Neuronal stem cell (in vitro differentiated cells): ENCODE data around the gene FAR1.

ENCODE experiments used
- DNase-seq: peaks from one replicate; pipeline ENCODE4 v3.0.0-alpha.2; 2013; ENCODE audit warnings: low spot score
- H2AFZ ChIP-seq: one replicate; pipeline ENCODE4 v1.6.1; 2013; ENCODE audit warnings: mild to moderate bottlenecking, low read length, inconsistent platforms
- H2AK5ac ChIP-seq: 2 replicates; pipeline ENCODE4 v1.6.1; 2013; ENCODE audit warnings: low read depth, mild to moderate bottlenecking, inconsistent platforms, low read length, moderate library complexity, mixed read lengths
- H2BK120ac ChIP-seq: 2 replicates; pipeline ENCODE4 v1.6.1; 2013; ENCODE audit warnings: low read depth, mild to moderate bottlenecking, inconsistent platforms, low read length, moderate library complexity, mixed read lengths
- H2BK12ac ChIP-seq: one replicate; pipeline ENCODE4 v1.6.1; 2013; ENCODE audit warnings: low read length, inconsistent platforms
- H2BK15ac ChIP-seq: 2 replicates; pipeline ENCODE4 v1.6.1; 2013; ENCODE audit warnings: mild to moderate bottlenecking, low read length, inconsistent platforms, mixed read lengths
- H2BK5ac ChIP-seq: one replicate; pipeline ENCODE4 v1.6.1; 2013; ENCODE audit warnings: inconsistent platforms, mild to moderate bottlenecking, low read length, moderate library complexity
- H3K14ac ChIP-seq: one replicate; pipeline ENCODE4 v1.6.1; 2013; ENCODE audit warnings: low read length, inconsistent platforms
- H3K18ac ChIP-seq: 2 replicates; pipeline ENCODE4 v1.6.1; 2013; ENCODE audit warnings: low read length, inconsistent platforms
- H3K23ac ChIP-seq: 2 replicates; pipeline ENCODE4 v1.6.1; 2013; ENCODE audit warnings: low read depth, mild to moderate bottlenecking, mixed read lengths, low read length, inconsistent platforms; ENCODE audit not compliant: poor library complexity
- H3K27ac ChIP-seq: replicated peaks from 3 replicates; pipeline ENCODE4 v1.5.1; 2013; ENCODE audit warnings: low read length, inconsistent platforms
- H3K27me3 ChIP-seq, 3 experiments: 2 replicates each; pipeline ENCODE4 v1.6.1; 2013; ENCODE audit warnings: low read length in 3 of 3, mild to moderate bottlenecking in 2 of 3, inconsistent platforms in 1 of 3, low read depth in 1 of 3, mixed read lengths in 1 of 3, moderate library complexity in 1 of 3; ENCODE audit not compliant: control insufficient read depth in 3 of 3, insufficient read depth in 3 of 3
- H3K36me3 ChIP-seq, 2 donors: replicated peaks in 1 of 2; 2 replicates each; pipeline ENCODE4 v1.6.1; 2013; ENCODE audit warnings: low read length in 2 of 2; ENCODE audit not compliant: control insufficient read depth in 2 of 2, insufficient read depth in 2 of 2
- H3K4ac ChIP-seq: 2 replicates; pipeline ENCODE4 v1.6.1; 2013; ENCODE audit warnings: inconsistent platforms, mild to moderate bottlenecking, low read length, moderate library complexity
- H3K4me1 ChIP-seq, 2 donors: 1 replicate in 1 of 2; 2 replicates in 1 of 2; pipeline ENCODE4 v1.6.1; 2013; ENCODE audit warnings: low read length in 2 of 2, low read depth in 1 of 2; ENCODE audit not compliant: control insufficient read depth in 2 of 2, insufficient read depth in 1 of 2
- H3K4me2 ChIP-seq: one replicate; pipeline ENCODE4 v1.6.1; 2013; ENCODE audit warnings: mild to moderate bottlenecking, low read length, inconsistent platforms; ENCODE audit not compliant: insufficient read depth, poor library complexity, severe bottlenecking
- H3K4me3 ChIP-seq, 2 donors: 2 replicates each; pipeline ENCODE4 v1.5.1; 2013; ENCODE audit warnings: low read length in 2 of 2, mild to moderate bottlenecking in 2 of 2, inconsistent platforms in 1 of 2, moderate library complexity in 1 of 2
- H3K79me1 ChIP-seq: one replicate; pipeline ENCODE4 v1.6.1; 2013; ENCODE audit warnings: low read depth, mild to moderate bottlenecking, inconsistent platforms, low read length, moderate library complexity
- H3K9ac ChIP-seq: one replicate; pipeline ENCODE4 v1.6.1; 2013; ENCODE audit warnings: mild to moderate bottlenecking, low read depth, low read length, inconsistent platforms; ENCODE audit not compliant: poor library complexity
- H3K9me3 ChIP-seq, 2 donors: replicated peaks in 1 of 2; 2 replicates each; pipeline versions ENCODE3 to v1.6.1; 2013; ENCODE audit warnings: low read length in 2 of 2, mild to moderate bottlenecking in 2 of 2, inconsistent platforms in 1 of 2, low read depth in 1 of 2, mixed read lengths in 1 of 2, moderate library complexity in 1 of 2; ENCODE audit not compliant: control insufficient read depth in 2 of 2, insufficient read depth in 1 of 2
- H4K8ac ChIP-seq: one replicate; pipeline ENCODE4 v1.6.1; 2013; ENCODE audit warnings: low read depth, mild to moderate bottlenecking, inconsistent platforms, low read length, moderate library complexity
- H4K91ac ChIP-seq: one replicate; pipeline ENCODE4 v1.6.1; 2013; ENCODE audit warnings: low read length, low read depth, mild to moderate bottlenecking, inconsistent platforms; ENCODE audit not compliant: poor library complexity
- WGBS, 2 donors: extraction: QIAGEN DNeasy Blood & Tissue Kit; methylation state at CpG; one replicate each; pipeline ENCODE4 v1.1.7; 2013; ENCODE audit warnings: missing lambda C conversion rate in 2 of 2, mixed read lengths in 1 of 2; ENCODE audit not compliant: insufficient read length in 2 of 2, insufficient replicate concordance in 1 of 2; ENCODE audit errors: extremely low coverage in 2 of 2; 5-methylcytosine and 5-hydroxymethylcytosine counted together

FAR1 gene

GRCh38 chr11:13775471-13775870, 107.0 kb downstream of the FAR1 start:
- no peak overlapping the region for H3K4ac ChIP-seq
- H3K27ac ChIP-seq, result no peak overlapping the region
- no peak overlapping the region for H2AFZ ChIP-seq
- no peak overlapping the region for H2BK15ac ChIP-seq
- H3K18ac ChIP-seq, result no peak overlapping the region
- no peak overlapping the region for H3K4me2 ChIP-seq
- WGBS, 2 donors, result no CpG with 5 or more reads among the region's 1 CpG
- peaks cover 0 to 6% of the 10 kb centered on the region in 2 donors for H3K4me1 ChIP-seq
- no peak overlapping the region for H2BK5ac ChIP-seq
- no peak overlapping the region for H2BK12ac ChIP-seq
- no peak overlapping the region for H2AK5ac ChIP-seq
- H3K36me3 ChIP-seq, result no peaks in the 10 kb centered on the region
- no peaks in the 10 kb centered on the region for H3K9me3 ChIP-seq
- H4K91ac ChIP-seq, result no peak overlapping the region
- no peak for DNase-seq
- H3K14ac ChIP-seq, result no peak overlapping the region
- H4K8ac ChIP-seq, result no peak overlapping the region
- no peak overlapping the region for H3K4me3 ChIP-seq
- no peaks in the 10 kb centered on the region for H3K79me1 ChIP-seq
- no peak overlapping the region for H3K9ac ChIP-seq
- H3K27me3 ChIP-seq, result no peaks in the 10 kb centered on the region
- H3K23ac ChIP-seq, result no peak overlapping the region
- no peak overlapping the region for H2BK120ac ChIP-seq

DNA sequence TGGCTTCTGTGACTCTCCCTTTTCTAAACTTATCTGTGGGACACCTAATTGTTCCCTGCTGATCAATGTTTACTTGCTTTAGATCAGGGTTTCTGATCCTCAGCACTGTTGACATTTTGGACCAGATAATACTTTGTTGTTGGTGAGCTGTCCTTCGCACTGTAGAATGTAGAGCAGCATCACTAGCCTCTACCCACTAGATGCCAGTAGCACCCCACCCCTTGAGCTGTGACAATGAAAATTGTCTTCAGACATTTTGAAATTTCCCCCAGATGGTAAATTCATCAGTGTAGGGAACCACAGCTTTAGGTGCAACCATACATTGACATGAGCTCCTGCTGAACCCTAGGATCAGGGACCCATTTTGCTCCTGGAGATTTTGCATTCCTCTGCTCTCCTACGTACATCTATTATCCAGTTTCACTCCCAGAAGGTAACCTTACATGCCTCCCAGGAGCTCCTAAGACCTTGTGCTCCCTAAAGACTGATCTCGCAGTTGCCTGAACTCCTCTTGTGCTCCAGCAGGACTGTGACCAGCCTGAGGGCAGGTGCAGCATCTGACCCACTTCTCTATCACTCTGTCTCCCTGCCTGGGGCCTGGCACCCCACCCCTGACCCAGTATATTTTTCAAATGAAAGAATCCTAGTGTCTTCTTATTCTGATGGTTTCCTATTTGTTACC, 107.8 kb downstream of the FAR1 start:
- Histone ChIP-seq H2BK5ac (no peak overlapping the region), H2AK5ac (no peak overlapping the region), H3K4ac (no peak overlapping the region), H3K23ac (no peak overlapping the region), H3K27me3 (no peaks in the 10 kb centered on the region), H2BK12ac (no peak overlapping the region), H3K79me1 (no peaks in the 10 kb centered on the region), H4K8ac (no peak overlapping the region), H3K9ac (no peak overlapping the region), H3K36me3 (no peaks in the 10 kb centered on the region), H3K14ac (no peak overlapping the region), H3K9me3 (no peaks in the 10 kb centered on the region), H4K91ac (no peak overlapping the region), H2BK120ac (no peak overlapping the region), H3K27ac (no peak overlapping the region), H2AFZ (no peak overlapping the region), H3K18ac (no peak overlapping the region), H3K4me3 (no peak overlapping the region), H2BK15ac (no peak overlapping the region), H3K4me2 (no peak overlapping the region), H3K4me1 (peaks cover 0 to 6% of the 10 kb centered on the region in 2 donors)
- no peak for DNase-seq
- WGBS, 2 donors, result no CpG with 5 or more reads among the region's 3 CpGs

DNA sequence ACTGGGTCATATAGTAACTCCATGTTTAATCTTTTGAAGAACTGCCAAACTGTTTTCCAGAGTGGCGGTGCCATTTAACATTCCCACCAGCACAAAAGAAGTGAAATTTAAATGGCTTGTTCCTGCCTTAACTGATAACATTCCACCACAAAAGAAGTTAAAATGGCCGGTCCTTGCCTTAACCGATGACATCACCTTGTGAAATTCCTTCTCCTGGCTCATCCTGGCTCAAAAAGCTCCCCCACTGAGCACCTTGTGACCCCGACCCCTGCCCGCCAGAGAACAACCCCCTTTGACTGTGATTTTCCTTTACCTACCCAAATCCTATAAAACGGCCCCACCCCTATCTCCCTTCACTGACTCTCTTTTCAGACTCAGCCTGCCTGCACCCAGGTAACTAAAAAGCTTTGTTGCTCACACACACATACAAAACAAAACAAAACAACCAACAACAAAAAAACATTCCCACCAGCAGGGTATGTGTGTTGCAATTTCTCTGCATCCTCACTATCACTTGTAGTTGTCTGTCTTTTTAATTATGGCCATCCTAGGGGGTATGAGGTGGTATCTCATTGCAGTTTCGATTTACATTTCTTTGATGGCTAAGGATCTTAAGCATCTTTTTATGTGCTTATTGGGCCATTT, 109.0 kb downstream of the FAR1 start:
- no peak overlapping the region for H3K4me2 ChIP-seq
- H3K27me3 ChIP-seq, result no peaks in the 10 kb centered on the region
- no peak overlapping the region for H3K27ac ChIP-seq
- H3K36me3 ChIP-seq, result no peaks in the 10 kb centered on the region
- no peak overlapping the region for H3K4ac ChIP-seq
- H4K91ac ChIP-seq, result no peak overlapping the region
- no peak overlapping the region for H2AK5ac ChIP-seq
- no peak overlapping the region for H3K9ac ChIP-seq
- peaks cover 0 to 6% of the 10 kb centered on the region in 2 donors for H3K4me1 ChIP-seq
- H3K18ac ChIP-seq, result no peak overlapping the region
- no peak overlapping the region for H3K14ac ChIP-seq
- no peak overlapping the region for H2BK12ac ChIP-seq
- no peaks in the 10 kb centered on the region for H3K9me3 ChIP-seq
- no peak overlapping the region for H3K4me3 ChIP-seq
- H4K8ac ChIP-seq, result no peak overlapping the region
- no peak overlapping the region for H2AFZ ChIP-seq
- no peak overlapping the region for H2BK5ac ChIP-seq
- no peaks in the 10 kb centered on the region for H3K79me1 ChIP-seq
- no peak overlapping the region for H3K23ac ChIP-seq
- H2BK15ac ChIP-seq, result no peak overlapping the region
- WGBS, 2 donors, result no CpG with 5 or more reads among the region's 7 CpGs
- H2BK120ac ChIP-seq, result no peak overlapping the region
- no peak for DNase-seq

DNA sequence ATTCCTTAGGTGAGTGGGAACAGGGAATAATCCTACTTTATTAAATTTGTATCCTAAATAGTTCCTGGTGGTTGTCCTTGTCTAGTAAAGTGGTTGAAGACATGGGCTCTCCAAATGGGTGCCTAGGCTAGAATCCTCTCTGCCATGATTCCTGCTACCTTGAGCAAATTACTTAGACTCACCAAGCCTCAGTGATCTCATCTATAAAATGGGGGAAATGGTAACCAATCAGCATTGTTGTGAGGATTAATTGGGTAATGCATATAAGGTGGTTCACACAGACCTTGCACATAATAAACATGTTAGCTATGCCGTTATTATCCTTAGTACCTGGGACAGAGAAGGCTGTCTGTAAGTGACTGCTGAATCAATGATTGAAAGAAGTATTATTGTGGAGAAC, 109.9 kb downstream of the FAR1 start:
- H2AFZ ChIP-seq, result no peak overlapping the region
- no peak overlapping the region for H2AK5ac ChIP-seq
- DNase-seq, result no peak
- no peak overlapping the region for H3K4ac ChIP-seq
- no peak overlapping the region for H2BK12ac ChIP-seq
- no peak overlapping the region for H3K9ac ChIP-seq
- H3K79me1 ChIP-seq, result no peaks in the 10 kb centered on the region
- H3K9me3 ChIP-seq, result no peaks in the 10 kb centered on the region
- H3K4me1 ChIP-seq, result peaks cover 0 to 9% of the 10 kb centered on the region in 2 donors
- H4K8ac ChIP-seq, result no peak overlapping the region
- no peak overlapping the region for H3K27ac ChIP-seq
- H2BK120ac ChIP-seq, result no peak overlapping the region
- H3K23ac ChIP-seq, result no peak overlapping the region
- H2BK15ac ChIP-seq, result no peak overlapping the region
- WGBS, 2 donors, result no CpG with 5 or more reads among the region's 1 CpG
- H3K14ac ChIP-seq, result no peak overlapping the region
- H3K4me2 ChIP-seq, result no peak overlapping the region
- H3K36me3 ChIP-seq, result no peaks in the 10 kb centered on the region
- no peak overlapping the region for H3K18ac ChIP-seq
- no peak overlapping the region for H2BK5ac ChIP-seq
- no peak overlapping the region for H4K91ac ChIP-seq
- no peaks in the 10 kb centered on the region for H3K27me3 ChIP-seq
- H3K4me3 ChIP-seq, result no peak overlapping the region
